Coronary artery (tissue), 2 donors: ENCODE measurements around the gene TWIST2.

Source experiments
- DNase-seq: peaks from one replicate; pipeline ENCODE4 v3.0.0-alpha.2; 2017; ENCODE audit warnings: low spot score
- H3K27ac ChIP-seq, 2 donors: fragments of 200-600 bp; sonication (generic); one replicate each; pipeline ENCODE4 v1.5.1; 2016 to 2019
- H3K4me3 ChIP-seq: fragments of 200-600 bp; sonication (generic); 2 replicates; pipeline ENCODE4 v1.5.1; 2016; ENCODE audit warnings: mild to moderate bottlenecking, moderate library complexity
- CTCF ChIP-seq: fragments of 200-600 bp; sonication (generic); IDR thresholded peaks from one replicate; pipeline ENCODE4 v1.5.1; 2019; ENCODE audit warnings: antibody characterized with exemption

The TWIST2 gene

GRCh38 chr2:238888781-238889180 is 40.9 kb downstream of the TWIST2 start:
- TF ChIP-seq CTCF = no peak
- H3K4me3 ChIP-seq = no peak overlapping the region
- no peak for DNase-seq
- H3K27ac ChIP-seq = no peak overlapping the region

- TF ChIP-seq CTCF = no peak
- DNase-seq = no peak
- H3K4me3 ChIP-seq = no peak overlapping the region
- H3K27ac ChIP-seq = no peak overlapping the region
Measured at GRCh38 chr2:238890131-238890530, 42.2 kb downstream of the TWIST2 start.

GRCh38 chr2:238890618-238891456 is 43.0 kb downstream of the TWIST2 start:
- TF ChIP-seq CTCF = no peak
- H3K27ac ChIP-seq = no peak overlapping the region
- no peak overlapping the region for H3K4me3 ChIP-seq
- no peak for DNase-seq

GRCh38 chr2:238891457-238892203 is 43.7 kb downstream of the TWIST2 start:
- Histone ChIP-seq H3K4me3 (no peak overlapping the region), H3K27ac (no peak overlapping the region)
- no peak for DNase-seq
- no peak for TF ChIP-seq CTCF

GRCh38 chr2:238892204-238892500 is 44.3 kb downstream of the TWIST2 start:
- DNase-seq = no peak
- no peak for TF ChIP-seq CTCF
- H3K4me3 ChIP-seq = no peak overlapping the region
- H3K27ac ChIP-seq = no peak overlapping the region

- Histone ChIP-seq H3K4me3 (no peak overlapping the region), H3K27ac (no peak overlapping the region)
- DNase-seq = no peak
- TF ChIP-seq CTCF = no peak
Measured at GRCh38 chr2:238892796-238893195, 44.9 kb downstream of the TWIST2 start.
